GM19455 (cell line): ENCODE data around the gene ZBTB47.

Experiments
- ATAC-seq: cut with Tn5 transposase; IDR thresholded peaks from one replicate; pipeline ENCODE4 v1.9.1; 2021; ENCODE audit not compliant: unreplicated experiment

Gene ZBTB47

DNA sequence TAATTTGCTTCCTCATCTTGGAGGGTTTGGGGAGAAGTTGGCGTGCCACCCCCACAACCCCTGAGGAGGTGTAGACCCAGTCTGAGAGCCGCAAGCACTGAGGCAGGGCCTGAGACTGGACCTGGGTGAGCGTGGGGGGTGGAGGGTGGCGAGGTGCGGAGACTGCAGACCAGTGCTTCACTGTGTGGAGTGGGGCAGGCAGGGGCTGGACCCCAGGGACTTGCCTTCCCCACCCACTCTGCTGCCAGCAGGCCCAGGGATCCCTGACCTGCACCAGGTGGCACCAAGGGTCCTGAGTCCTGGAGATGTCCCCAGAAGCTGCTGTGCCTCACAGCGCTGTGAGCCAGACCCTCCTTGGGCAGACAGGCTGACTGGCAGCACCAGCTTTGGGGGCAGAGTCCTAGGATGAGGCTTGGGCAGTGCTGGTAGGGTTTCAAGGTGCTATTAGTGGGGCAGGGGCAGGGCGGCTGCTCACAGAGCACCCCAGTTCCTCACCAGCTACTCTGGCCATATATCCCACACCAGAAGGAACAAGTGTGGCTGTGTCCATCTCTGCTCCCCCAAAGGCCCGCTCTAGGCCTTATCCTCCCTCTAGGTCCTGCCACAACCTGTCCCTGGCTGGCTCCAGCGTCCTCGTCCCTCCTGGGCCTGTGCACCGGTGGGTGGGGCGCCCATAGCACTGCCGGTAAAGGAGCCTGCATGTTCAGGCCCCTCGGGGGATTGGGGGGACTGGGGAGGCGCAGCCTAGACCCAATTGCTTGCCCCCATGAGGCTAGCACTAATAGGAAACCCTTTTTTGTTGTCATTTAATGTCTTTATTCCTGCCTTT lies 11.8 kb downstream of the ZBTB47 start:
- ATAC-seq = no peak

DNA sequence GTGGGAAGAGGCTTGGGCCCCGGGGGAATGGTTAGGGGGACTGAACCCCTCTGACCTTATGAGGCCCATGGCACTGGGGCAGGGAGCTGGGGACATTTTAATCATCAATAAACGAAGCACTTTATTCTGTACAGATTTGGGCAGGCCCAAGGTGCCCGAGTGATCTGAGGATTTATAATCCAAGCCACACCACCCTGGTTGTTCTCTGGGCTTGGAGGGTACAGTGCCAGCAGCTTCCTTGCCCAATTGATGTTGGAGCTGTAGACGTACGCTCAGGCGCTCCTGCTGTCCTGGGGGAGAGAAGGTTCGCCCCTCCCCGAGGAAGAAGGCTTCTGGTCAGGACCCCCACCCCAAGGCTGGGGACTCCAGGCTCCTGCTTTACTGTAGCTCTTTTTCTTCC lies 12.5 kb downstream of the ZBTB47 start:
- ATAC-seq = no peak

DNA sequence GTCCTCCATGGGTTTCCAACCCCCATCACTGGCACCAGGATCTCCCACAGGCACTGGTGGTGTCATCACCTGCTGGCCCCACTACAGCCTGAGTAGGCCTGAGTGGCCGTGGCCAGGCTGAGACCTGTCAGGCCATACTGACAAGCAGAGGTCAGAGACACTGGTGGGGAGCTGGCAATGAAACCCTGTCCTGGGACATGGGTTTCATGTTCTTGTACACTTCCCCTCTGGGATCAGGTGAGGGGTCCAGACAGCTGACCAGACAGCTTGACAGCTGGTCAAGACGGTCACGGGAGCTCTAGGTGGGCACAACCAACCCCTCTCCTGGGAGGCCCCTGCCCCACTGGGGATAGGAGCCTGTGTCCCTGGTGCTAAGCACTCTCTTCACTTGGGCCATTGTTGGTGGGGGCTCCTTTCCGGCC lies 13.1 kb downstream of the ZBTB47 start:
- ATAC-seq = no peak

DNA sequence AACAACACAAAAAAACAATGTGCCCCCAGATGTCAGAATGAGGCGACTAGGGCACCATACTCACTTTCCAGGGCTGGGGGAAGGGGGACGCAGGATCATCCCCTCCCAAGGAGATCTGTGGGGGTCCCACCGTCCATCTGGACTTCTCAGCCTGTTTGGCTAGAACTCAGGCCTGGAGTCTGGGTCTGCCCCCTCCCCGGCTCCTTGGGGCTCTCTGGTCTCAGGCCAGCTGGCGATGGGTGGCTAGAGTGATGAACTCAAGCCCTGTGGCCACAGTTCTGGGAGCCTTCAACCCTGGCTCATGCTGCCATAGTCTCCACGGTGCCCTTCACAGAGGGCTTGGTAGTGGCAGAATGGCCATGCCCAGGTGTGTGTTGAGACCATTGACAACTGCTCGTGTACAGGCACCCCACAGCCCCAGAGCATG lies 13.6 kb downstream of the ZBTB47 start:
- no peak for ATAC-seq

DNA sequence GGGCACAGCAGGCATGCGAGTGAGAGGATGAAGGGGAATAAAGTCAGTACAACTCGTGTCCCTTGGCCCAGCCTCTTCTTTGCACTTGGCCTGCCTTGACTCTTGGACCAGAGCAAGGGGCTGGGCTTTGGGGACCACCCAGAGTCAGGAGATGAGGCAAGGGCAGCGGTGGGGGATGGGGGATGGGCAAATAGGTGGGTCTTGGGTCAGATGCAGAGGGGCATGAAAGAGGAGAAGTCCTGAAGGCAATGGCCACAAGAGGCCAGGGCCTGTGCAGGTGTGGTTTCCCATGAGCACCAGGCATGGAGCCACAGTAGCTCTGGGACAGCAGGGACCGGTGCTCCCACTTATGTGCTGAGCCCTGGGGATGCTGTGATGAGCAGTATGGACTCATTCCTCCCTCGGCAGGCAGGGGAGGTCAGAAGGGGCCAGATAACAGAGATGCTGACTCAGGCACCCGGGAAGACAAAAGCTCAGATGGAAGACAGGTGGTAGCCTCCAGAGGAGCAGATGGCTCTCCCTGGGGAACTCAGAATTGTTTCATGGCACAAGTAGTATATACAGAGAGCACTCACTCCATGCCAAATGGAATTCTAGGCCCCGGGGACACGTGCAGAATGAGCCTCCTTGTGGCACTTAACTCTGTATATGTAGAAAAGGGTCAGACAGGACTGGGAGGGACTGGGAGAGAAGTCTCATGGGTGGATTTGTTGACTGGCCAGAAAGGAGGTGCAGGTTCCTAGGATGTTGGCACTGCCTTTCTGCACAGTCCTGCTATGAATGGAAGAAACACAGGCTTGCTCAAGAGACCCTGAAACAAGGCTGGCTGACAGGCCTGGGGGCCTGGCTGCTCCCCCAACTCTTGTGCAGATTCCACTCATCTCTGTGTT lies 14.3 kb downstream of the ZBTB47 start:
- no peak for ATAC-seq

DNA sequence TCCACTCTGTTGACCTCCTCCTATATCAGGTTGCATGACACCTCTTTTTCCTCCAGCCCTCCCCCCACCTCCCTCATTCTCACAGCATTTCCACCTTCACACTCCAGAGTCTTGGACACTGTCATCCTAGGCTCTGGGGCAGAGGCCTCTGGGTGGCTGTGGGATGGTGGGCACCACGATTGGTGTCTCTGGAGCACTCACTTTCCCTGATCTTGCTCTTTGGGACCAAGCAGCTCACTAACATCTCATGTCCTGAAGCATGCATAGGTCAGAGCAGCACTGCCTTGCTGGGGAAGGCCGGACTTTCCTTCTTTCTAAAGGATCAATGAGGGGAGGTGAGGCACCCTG lies 14.9 kb downstream of the ZBTB47 start:
- ATAC-seq = no peak

DNA sequence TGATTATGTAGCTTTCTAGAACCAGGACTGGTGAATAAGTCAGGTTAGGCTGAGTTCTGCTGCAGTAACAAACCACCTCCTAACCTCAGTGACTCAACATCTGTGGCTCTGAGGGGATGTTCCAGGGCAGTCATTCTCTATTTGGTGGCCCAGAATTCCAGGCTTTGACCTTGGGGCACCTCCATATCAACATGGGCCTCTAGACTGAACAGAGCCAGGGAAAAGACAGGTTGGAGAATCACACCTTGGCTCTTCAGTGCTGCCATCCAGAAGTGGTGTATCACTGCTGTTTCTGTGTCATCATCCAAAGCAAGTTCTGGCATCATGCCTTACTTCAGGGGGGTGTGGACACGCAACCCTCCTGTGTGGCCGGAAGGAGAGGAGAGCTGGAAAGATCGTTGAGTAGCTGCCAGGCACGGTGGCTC lies 15.3 kb downstream of the ZBTB47 start:
- ATAC-seq = no peak

DNA sequence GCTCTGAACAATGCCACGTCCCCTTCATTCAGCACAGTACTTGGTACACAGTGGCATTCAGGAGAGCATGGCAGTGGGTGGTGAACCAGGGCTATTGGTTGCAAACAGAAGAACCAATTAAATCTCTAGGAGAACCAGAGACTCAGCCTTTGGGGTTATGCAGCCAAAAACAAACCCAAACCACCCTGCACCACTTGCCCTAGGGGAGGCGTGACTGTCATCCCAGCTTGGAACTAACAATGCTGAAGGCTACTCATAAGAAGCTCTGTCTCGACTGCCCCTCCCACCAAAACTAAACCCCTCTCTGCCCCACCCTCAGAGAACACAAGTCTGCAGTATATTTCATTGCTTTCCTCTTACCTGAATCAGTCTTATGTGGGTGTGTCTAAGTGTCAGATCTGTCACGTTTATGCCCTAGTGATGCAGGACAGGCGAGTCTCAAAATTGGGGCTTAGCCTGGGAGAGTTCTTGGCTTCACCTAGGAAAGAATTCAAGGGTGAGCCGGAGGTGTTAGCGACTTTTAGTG lies 16.6 kb downstream of the ZBTB47 start:
- no peak for ATAC-seq

DNA sequence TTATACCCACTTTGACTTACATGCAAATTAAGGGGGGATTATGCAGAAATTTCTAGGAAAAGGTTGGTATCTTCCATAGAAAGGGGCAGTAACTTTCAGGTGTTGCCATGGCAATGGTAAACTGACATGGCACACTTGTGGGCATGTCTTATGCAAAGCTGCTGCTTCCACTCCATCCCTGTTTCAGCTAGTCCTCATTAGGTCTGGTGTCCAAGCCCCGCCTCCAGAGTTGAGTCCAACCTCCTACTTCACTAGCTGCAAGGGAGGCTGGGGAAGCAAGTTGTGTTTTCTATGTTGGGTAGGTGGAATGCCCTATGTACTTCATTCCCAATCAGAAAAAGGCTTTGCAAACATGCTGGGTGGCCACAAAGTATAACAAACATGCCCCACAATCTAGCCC lies 17.2 kb downstream of the ZBTB47 start:
- no peak for ATAC-seq

DNA sequence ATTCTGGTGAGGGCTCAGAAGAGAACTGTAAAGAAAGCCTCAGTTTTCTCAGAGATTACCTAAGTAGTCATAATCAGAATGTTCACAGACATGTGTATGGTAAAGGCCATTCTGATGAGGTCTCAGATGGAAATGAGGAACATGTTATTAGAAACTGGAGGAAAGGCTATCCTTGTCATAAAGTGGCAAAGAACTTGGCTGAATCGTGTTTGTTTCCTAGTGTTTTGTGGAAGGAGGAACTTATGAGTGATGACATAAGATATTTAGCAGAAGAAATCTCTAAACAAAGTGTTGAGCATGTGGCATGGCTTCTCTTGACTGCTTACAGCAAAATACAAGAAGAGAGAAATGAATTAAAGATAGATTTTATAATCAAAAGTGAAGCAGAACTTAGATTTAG lies 19.0 kb downstream of the ZBTB47 start:
- ATAC-seq = no peak

DNA sequence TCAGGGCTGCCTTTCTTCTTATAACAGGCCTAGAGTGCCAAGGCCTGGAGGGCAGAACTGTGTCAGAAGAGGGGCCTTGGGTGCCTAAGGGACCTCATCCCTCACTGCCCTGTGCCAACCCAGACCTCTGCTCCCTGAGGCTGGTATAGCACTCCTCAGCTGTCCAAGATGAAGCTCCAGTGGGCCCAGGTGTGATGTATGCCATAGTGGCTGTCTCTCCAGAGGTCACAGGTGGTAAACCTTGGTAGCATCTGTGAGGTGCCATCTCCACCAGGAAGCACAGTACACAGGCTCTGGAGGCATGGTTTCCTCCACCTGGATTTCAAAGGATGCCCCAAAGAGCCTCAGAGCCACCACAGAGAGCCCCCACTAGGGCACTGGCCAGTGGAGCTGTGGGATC lies 19.6 kb downstream of the ZBTB47 start:
- no peak for ATAC-seq

DNA sequence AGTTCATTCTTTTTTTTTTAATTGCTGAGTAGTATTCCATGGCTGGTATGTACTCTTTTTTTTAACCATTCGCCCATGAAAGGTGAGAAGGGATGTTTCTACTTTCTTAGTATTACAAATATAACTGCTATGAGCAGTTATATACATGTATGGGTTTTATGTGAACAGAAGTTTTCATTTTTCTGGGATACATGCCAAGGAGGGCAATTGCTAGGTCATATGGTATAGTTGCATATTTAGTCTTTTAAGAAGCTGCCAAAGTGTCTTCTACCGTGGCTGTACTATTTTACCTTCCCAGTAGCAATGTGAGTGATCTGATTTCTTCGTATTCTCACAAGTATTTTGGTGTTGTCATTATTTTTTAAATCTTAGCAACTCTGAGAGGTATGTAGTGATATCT lies 20.6 kb downstream of the ZBTB47 start:
- no peak for ATAC-seq

DNA sequence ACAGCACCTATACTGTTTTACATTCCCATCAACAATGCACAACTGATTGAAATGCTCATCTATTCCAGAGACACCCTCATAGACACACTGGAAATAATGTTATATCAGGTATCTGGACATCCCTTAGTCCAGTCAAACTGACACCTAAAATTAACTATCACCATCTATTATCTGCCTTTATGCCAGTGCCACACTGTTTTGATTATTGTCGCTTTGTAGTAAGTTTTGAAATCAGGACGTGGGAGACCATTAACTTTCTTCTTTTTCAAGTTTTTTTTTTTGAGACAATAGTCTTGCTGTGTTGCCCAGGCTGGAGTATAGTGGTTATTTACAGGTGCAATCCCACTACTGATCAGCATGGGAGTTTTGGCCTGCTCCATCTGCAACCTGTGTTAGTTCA lies 22.4 kb downstream of the ZBTB47 start:
- ATAC-seq = no peak

DNA sequence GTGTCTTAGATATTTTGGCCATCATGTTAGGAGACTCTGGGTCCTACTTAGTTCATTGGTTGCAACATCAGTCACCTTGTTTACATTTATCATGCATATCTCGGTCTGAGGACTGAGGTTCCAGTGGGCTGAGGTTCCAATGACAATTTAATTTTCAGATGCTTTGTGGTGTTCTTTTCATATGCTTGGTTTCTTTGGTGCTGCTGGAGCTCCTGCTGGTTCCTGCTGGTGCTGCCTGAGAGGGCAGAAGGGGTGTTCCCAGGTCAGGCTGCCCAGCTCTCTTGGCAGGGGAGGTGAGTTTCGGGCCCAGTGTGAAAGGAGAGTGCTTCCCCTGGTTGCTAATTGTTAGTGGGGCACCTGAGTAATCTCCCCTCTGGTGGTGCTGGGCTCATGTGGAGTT lies 24.9 kb downstream of the ZBTB47 start:
- no peak for ATAC-seq

DNA sequence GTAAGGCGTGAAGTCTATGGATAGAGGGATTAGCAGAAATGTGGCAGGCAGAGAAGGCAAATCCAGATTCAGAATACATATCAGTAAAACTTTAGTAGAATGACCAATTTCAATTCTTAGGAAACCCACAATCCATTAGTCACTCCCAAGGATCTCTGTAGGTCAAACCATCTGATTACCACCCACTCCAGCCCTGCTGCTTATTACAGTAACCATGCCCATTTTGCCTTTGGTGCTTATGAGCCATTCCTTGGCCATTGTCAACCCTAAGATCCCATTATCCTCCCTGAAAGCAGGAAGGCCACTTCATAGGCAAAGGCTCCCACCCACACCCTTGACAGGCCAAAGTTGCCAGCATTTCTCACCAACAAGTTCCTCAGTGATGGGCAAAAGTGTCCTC lies 26.8 kb downstream of the ZBTB47 start:
- no peak for ATAC-seq

DNA sequence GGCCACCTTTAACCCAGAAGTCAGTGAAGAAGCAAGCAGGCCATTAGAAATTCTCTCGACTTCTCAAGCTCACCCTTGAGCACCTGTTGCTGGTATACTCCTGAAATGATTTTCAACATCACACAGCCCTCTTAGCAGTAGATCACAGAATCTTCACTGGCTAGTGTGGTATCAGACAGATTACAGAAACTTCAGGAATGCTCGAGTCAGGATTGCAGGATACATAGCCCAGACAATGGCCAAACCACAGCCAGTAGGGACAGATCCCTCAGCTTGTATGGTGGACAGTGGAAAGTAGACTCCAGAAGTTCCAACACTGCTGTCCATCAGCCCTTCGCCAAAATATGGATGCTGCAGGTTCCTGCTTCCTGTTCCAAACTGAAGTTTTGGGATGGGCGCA lies 27.3 kb downstream of the ZBTB47 start:
- no peak for ATAC-seq

DNA sequence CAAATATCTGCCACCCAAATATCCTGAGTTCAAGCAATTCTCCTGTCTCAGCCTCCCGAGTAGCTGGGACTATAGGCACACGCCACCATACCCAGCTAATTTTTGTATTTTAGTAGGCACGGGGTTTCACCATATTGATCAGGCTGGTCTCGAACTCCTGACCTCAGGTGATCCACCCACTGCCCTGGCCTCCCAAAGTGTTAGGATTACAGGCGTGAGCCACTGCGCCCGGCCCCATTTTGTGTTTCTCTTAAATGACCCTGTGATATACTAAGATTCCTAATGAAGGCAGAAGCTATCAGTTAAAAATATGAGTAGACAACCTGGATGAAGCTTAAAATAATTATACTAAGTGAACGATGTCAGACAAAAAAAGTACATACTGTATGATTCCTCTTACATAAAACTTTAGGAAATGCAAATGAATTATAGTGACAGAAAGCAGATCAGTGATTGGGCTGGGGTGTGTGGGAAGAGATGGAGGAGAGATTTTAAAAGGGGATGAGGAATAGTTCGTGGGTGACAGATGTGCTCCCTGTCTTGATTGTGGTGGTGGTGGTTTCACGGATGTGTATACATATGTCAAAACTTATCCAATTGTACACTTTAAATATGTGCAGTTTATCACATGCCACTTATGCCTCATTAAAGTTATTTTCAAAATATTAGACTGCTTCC lies 28.0 kb downstream of the ZBTB47 start:
- no peak for ATAC-seq

DNA sequence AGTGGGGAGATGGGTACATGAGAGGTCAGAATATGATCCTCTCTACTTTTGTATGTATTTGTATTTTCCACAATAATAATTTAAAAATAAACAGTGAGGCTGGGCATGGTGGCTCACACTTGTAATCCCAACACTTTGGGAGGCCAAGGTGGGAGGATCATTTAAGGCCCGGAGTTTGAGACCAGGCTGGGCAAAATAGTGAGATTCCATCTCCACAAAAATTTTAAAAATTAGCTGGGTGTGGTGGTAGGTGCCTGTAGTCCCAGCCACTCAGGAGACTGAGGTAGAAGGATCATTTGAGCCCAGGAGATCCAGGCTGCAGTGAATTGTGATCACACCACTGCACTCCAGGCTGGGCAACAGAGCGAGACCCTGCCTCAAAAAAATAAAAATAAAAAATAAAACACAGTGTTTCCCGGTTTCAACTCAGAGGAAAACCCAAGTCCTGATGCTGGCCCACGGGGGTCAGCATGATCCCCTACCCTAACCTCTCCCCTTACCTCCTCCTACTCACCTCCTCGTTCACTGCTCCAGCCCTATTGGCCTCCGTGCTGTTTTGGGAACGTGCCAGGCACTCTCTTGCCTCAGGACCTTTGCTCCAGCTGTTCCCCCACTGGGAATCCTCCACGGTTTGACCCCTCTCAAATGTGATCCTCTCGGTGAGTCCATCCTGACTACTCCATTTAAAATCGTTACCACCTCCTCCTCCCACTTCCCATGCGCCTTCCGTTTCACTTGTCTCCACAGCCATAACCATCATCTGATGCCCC lies 29.0 kb downstream of the ZBTB47 start:
- ATAC-seq = no peak

DNA sequence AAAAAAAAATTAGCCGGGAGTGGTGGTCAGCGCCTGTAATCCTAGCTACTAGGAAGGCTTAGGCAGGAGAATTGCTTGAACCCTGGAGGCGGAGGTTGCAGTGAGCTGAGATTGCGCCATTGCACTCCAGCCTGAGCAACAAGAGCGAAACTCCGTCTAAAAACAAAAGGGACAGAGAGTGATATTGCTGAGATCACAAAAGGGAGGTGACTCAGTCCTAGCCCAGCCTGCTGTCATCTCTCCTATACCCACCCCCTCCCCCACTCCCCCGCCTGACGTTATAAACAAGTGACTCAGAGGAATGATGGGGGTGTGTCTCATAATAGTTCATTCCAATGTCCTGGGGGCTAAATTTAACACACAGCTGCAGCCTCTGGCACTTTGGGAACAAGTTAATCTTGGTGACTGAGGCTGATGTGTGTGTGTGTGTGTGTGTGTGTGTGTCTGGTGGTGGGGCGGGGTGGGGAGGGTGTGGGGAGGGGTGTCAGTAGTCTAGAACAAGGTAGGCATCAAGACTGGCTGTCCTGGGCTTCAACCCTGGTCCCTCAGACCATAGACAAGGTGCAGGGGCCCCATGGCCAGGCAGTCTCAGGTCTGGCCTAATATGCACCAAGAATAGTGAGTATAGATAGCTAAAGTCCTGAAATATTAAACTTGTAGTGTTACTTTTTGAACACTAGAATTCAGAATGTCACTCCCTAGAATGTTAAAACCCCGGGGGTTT lies 30.5 kb downstream of the ZBTB47 start:
- ATAC-seq = no peak
